NB4 (cell line): ENCODE measurements around the gene MIER1.

ENCODE experiments used
- DNase-seq: peaks from one replicate; pipeline ENCODE4 v3.0.0; 2010; ENCODE audit warnings: low read depth
- H3K4me3 ChIP-seq: one replicate; pipeline ENCODE4 v1.5.1; 2011; ENCODE audit warnings: mild to moderate bottlenecking, low read depth, low read length, moderate library complexity
- CTCF ChIP-seq: IDR thresholded peaks from one replicate; pipeline ENCODE4 v1.5.1; 2012; ENCODE audit warnings: low read depth, low read length
- MAX ChIP-seq: IDR thresholded peaks from 2 replicates; pipeline ENCODE4 v1.6.1; 2011; ENCODE audit warnings: low read depth, low read length
- MYC ChIP-seq: IDR thresholded peaks from 2 replicates; pipeline ENCODE4 v1.6.1; 2011; ENCODE audit warnings: low read depth, low read length
- POLR2A ChIP-seq: IDR thresholded peaks from 2 replicates; pipeline ENCODE4 v1.6.1; 2011; ENCODE audit warnings: mild to moderate bottlenecking; ENCODE audit not compliant: insufficient read length; ENCODE audit errors: extremely low read depth

The MIER1 gene

GRCh38 chr1:66999640-67000400, 75.0 kb downstream of the MIER1 start:
- no peak overlapping the region for H3K4me3 ChIP-seq
- TF ChIP-seq MAX (0 out of 2 replicates have a peak, but pooled peaks have one; percentile 13), POLR2A (no peak)
- DNase-seq, result peak; percentile 86

- H3K4me3 ChIP-seq, result no peak overlapping the region
- DNase-seq, result no peak
- TF ChIP-seq MYC, result no peak
- TF ChIP-seq MAX, result no peak
- no peak for TF ChIP-seq CTCF
- no peak for TF ChIP-seq POLR2A
Observed at GRCh38 chr1:67001682-67002425, 77.1 kb downstream of the MIER1 start.

- H3K4me3 ChIP-seq, result no peak overlapping the region
- DNase-seq, result no peak
- no peak for TF ChIP-seq POLR2A
- no peak for TF ChIP-seq CTCF
- TF ChIP-seq MAX, result no peak
- TF ChIP-seq MYC, result no peak
Observed at GRCh38 chr1:67004176-67004575, 79.4 kb downstream of the MIER1 start.

GRCh38 chr1:67005068-67005467, 80.3 kb downstream of the MIER1 start:
- no peak for TF ChIP-seq POLR2A
- no peak for TF ChIP-seq MAX
- TF ChIP-seq MYC, result no peak
- no peak for TF ChIP-seq CTCF
- no peak overlapping the region for H3K4me3 ChIP-seq
- no peak for DNase-seq

GRCh38 chr1:67009792-67010191, 85.0 kb downstream of the MIER1 start:
- TF ChIP-seq CTCF, result no peak
- TF ChIP-seq MAX, result no peak
- no peak for TF ChIP-seq POLR2A
- no peak for TF ChIP-seq MYC

GRCh38 chr1:67013573-67013972, 88.8 kb downstream of the MIER1 start:
- TF ChIP-seq CTCF, result no peak
- no peak for TF ChIP-seq MYC
- TF ChIP-seq MAX, result no peak
- no peak for TF ChIP-seq POLR2A
- H3K4me3 ChIP-seq, result no peak overlapping the region
- DNase-seq, result peak; percentile 20

More at GRCh38 chr1:67009792-67010191, 85.0 kb downstream of the MIER1 start:
- H3K4me3 ChIP-seq, result no peak overlapping the region
- no peak for DNase-seq
